RWPE1 (cell line): ENCODE results near the gene KRTAP5-3.
A peak's percentile ranks its signal among the peaks of the same experiment; 100 is the strongest.

Experiments used
- CTCF ChIA-PET: fragments of 350-600 bp; sonication (Branson Sonifier 250); formaldehyde crosslinking; extraction: SDS; loops from one replicate; lab custom pipeline; 2021; lab: Yijun Ruan, JAX
- POLR2A ChIA-PET: fragments of 400-600 bp; formaldehyde crosslinking; extraction: SDS; loops from one replicate; lab custom pipeline; 2020; ENCODE audit warnings: antibody characterized with exemption; ENCODE audit not compliant: low non-redundant PET; lab: Yijun Ruan, JAX
- DNase-seq: peaks from one replicate; pipeline ENCODE4 v3.0.0; 2012; ENCODE audit warnings: low spot score
- H3K27ac ChIP-seq: fragments of 450-650 bp; 2 replicates; pipeline ENCODE4 v1.5.1; 2017
- CTCF ChIP-seq: fragments of 450-650 bp; conservative IDR thresholded peaks from 2 replicates; pipeline ENCODE4 v1.5.1; 2017; ENCODE audit warnings: low read depth, mild to moderate bottlenecking

KRTAP5-3 gene

DNA sequence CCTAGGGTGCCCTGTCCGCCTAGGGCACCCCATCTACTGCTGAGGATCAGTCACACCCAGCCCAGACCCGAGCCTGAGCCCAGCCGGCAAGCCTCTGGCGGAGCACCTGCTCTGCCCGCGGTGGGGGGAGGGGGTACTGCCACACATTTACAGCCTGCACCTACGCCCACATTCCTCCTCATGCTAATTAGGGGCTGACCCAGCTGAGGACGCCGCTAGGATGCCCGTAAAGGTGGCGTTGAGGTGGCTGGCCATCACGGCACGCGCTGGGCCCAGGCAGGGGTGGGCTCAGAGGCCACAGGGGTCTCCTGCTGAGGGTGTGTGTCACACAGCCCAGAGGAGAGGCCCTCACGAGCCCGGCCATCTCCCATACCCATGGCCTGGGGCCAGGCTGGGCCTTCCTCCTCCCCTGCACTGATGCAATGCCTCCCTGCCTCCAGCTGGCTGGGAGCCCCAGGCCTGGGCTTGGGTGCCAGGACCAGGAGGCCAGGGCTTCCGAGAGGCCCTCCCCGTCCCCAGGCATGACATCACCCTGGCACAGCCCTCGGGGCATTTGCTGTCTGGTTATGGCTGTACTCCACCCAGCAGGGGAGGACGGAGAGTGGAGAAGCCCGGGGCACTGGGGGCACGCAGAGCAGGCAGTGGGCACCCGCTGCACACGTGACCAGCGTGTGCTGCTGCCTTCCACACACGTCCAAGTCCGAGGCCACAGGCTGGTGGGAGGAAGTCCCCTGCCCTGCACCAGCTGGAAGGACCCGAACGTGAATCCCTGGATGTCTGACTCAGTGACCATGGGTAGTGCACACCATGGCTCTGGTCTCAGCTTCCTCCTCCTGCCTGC lies 48.9 kb downstream of the KRTAP5-3 start:
- H3K27ac ChIP-seq = peak overlapping the region; percentile 99
- TF ChIP-seq CTCF = no peak
- CTCF ChIA-PET = interaction anchor here (0.6 to 4.4 kb wide), 3 partner anchors 13 to 591 kb away, joined by 6 to 21 read pairs (median 7); no protein-coding TSS in a partner anchor
- DNase-seq = peak; percentile 91
- POLR2A ChIA-PET = interaction anchor here (0.6 kb wide), 1 partner anchor 15 kb away, joined by 3 read pairs; no protein-coding TSS in a partner anchor

- ChIA-PET POLR2A (interaction anchor here (0.6 kb wide), 1 partner anchor 16 kb away, joined by 3 read pairs; no protein-coding TSS in a partner anchor), CTCF (interaction anchor here (0.6 to 4.4 kb wide), 4 partner anchors 12 to 591 kb away, joined by 4 to 21 read pairs (median 6); no protein-coding TSS in a partner anchor)
- H3K27ac ChIP-seq = peak overlapping the region; percentile 99
- DNase-seq = no peak
- TF ChIP-seq CTCF = no peak
Measured at GRCh38 chr11:1558775-1559110, 49.5 kb downstream of the KRTAP5-3 start.

DNA sequence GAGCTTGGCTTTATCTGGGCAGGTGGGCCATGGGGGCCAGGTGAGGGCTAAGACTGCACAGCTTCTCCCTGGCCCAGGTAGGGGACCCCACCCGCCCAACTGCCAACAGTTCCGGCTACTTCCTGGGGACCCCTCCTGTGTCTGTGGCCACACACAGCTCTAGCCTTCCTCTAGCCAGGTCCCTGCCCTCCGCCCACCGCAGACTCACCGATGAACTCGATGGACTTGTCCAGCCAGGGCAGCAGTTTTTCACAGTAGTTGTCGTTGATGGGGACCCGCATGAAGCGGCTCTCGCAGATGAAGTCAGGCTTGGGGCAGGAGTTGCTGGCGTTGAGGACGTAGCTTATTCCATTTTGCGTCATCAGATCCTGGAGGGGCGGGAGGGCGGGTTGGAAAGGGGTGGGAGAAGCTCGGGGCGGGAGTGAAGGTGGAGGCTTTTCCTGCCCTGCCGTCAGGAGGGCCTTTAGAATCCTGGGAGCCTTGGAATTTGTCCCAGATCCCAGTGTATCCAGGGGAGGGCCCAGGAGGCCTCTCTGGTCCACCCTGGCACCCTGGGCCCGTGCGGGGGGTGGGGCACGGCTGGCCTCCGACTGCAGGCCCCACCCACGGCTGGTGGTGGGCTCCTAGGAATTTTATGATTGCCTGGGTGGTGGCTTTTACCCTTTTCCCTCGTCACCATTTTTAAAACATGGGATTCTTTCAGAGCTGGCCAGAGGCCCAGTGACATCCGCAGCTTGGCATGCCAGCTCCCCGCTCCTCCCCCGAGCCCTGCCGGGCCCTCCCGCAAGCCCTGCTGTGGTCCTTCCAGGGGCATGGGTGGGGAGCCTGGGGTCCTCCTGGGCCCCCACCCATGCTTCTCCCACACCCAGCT lies 50.1 kb downstream of the KRTAP5-3 start:
- DNase-seq = peak; percentile 75
- CTCF ChIA-PET = interaction anchor here (0.6 to 4.4 kb wide), 3 partner anchors 12 to 135 kb away, joined by 4 to 21 read pairs (median 7); no protein-coding TSS in a partner anchor
- TF ChIP-seq CTCF = no peak
- POLR2A ChIA-PET = interaction anchor here (0.6 kb wide), 1 partner anchor 16 kb away, joined by 3 read pairs; no protein-coding TSS in a partner anchor
- H3K27ac ChIP-seq = peak overlapping the region; percentile 99
